Fibroblast of skin of abdomen (primary cell): ENCODE results near the gene CDK3. TPM values are rescaled to one million over a fixed set of nuclear protein-coding genes. Genes with fewer than 3 reads are reported as not detected.
A peak's percentile ranks its signal among the peaks of the same experiment; 100 is the strongest.
"Not testable (repeated sequence)": the region's sequence is repeated elsewhere in the genome, so short reads cannot be mapped to it uniquely, and the experiment has no call there.

ENCODE experiments used
- DNase-seq: peaks from one replicate; pipeline ENCODE4 v3.0.0-alpha.2; 2013
- polyA plus RNA-seq, 2 experiments: library from polyadenylated mRNA; unstranded; fragments of 120-200 nt; gene quantifications; one replicate each; pipeline ENCODE4 v1.2.1, GENCODE V29; 2013; ENCODE audit not compliant: insufficient read length in 2 of 2

CDK3 gene
- polyA plus RNA-seq (2013, experiment 1 of 2; ENCODE audit: insufficient read length), result 3.9 TPM
- 5.5 TPM for polyA plus RNA-seq (2013, experiment 2 of 2; ENCODE audit: insufficient read length)

DNA sequence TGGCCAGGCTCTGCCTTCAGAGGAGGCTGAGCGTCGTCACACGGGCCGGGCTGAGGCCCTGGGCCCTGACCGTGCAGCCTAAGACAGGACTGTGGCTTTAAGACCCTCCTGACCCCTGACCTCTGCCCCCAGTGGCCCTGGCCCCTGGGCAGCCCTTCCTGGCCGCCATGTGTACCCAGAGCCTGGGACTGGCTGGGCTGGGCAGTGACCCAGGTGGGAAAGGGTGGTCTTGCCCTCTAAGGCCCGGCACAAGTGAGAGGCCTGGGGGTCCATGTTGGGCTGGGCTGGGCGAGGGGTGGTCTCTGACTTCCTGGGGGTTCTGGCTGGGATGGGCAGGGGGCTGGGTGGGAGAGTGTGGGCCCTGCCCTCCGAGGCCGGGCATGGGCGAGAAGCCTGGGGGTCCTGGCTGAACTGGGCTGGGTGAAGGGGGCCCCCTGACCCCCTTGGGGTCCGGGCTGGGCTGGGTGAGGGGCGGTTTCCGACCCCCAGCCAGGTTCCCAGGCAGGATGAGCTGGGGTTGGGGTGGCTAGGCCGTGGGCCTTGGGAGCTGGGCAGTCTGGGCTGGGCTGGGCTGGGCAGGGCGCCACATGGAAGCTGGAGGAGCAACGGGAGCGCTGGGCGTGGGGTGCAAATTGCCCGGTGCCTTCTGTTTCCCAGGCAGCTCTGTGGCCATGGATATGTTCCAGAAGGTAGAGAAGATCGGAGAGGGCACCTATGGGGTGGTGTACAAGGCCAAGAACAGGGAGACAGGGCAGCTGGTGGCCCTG lies at the start of gene CDK3:
Gene CDK3, plus strand, starts transcription at position 101 of the 767 bp plus-strand sequence. Its CDS starts 571 bp downstream, at position 672.
- DNase-seq, result no peak

DNA sequence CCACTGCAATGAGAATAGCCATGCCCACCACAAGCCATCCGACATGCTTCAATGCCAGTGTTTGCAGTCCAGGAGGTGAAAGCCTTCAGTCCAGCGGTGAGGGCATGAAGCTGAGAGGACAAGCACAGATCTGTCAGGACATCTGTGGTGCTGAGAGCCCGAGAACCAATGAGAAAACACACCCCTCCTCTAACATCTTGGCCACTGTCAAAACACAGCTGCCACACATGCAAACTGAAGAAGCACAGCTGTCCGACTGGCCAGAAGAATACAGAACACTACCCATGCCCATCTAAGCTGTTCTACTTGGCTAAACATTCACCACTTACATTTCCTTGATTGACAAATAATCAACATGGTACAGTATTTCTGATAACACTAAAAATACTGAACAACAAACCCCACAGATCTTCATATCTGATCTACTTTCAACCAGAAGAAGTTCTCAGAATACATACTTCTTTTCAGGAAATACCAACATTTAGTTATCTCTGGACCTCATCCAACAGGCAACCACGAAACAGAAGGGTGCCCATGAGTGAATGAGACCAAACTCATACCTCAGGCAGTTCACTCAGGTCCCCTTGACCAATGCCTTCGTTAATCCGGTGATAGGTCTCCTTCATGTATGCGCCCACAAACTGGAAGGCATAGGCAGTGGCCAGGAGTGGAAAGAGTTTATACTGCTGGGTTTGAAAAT lies 49.6 kb upstream of the CDK3 start:
- DNase-seq, result peak; percentile 12

DNA sequence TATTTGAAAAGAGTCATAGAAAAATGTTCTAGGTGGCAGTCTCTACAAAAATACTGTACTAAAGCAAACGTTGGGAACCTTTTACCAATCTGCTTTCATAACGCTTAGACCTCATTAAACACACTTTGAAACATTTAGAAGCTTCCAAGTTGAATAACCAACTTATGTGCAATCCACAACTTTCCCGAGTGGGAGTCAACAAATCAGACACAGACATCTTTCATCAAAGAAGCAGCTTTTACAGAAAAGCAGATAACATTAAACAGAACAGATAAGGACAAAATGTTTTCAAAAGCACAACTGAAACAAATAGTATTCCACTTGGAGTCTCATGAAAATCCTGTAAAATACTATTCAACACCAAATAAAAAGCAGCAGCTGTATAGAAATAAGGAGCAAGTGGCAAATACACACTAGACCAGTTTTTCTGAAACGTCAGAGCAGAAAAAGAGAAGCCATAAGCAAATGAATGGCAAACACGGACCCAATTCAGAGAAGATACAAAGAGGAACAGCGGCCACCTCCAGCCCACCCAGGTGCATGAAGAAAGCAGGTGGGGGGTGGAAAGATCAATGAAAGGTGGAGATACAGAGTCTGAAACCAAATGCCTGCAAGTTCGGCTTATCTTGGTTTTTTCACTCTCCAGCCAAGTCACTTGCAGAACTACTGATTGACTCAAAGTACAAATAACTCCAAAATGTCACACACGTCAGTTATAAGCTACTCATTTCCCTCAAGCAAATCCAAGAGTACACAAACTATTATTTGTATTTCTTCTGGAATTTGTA lies 41.4 kb upstream of the CDK3 start:
- DNase-seq, result no peak

DNA sequence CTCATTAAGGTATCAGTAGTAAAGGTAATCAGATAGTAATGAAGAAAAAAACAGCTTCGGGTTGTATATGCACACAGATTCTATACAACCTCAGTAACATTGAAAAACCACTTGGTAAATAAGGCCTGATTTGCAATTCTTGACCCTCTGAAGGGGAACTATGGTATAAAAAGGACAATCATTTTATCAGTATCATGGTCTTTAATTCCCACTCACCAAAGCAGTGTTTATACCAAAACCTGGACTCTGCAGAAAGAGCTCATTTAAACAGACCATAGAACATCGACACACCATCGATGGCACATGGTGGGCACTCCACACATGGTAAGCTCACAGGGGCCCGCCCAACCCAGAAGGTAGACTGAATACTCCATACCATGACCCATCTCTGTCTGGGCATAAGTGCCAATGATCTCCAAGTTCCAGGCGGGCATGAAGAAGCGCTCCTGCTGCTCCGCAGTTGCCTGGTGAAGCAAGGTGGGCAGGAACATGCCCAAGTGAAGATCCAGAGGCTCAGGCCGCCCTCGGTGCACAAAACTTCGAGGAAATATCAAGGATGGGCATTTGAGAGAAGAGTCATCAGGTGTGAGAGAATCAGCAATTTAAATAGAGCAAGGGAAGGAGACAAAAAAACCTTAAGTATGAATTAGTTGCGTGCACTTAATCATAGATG lies 40.7 kb upstream of the CDK3 start:
- no peak for DNase-seq

DNA sequence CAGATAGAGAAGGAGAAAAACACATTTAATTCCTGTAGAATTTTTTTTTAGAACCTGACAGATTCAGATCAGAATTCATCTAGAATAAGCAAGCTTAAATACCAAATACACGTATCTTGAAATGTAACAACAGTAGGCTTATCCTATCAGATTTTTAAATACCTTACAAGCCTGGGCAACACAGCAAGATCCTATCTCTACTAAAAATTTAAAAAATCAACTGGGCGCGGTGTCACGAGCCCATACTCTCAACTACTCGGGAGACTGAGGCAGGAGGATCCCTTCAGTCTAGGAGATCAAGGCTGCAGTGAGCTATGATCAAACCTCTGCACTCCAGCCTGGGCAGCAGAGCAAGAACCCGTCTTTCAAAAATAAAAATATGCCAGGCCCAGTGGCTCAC lies 35.2 kb upstream of the CDK3 start:
- DNase-seq, result no peak

DNA sequence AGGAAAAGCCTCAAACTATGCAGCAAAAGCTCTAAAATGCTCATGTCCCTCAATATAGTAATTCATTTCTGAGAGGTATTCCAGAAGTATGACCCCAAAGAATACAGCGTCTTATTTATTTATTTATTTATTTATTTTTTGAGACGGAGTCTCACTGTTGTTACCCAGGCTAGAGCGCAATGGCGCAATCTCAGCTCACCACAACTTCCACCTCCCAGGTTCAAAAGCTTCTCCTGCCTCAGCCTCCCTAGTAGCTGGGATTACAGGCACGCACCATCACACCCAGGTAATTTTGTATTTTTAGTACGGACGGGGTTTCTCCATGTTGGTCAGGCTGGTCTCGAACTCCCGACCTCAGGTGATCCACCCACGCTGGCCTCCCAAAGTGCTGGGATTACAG lies 31.6 kb upstream of the CDK3 start:
- not testable (repeated sequence) for DNase-seq

DNA sequence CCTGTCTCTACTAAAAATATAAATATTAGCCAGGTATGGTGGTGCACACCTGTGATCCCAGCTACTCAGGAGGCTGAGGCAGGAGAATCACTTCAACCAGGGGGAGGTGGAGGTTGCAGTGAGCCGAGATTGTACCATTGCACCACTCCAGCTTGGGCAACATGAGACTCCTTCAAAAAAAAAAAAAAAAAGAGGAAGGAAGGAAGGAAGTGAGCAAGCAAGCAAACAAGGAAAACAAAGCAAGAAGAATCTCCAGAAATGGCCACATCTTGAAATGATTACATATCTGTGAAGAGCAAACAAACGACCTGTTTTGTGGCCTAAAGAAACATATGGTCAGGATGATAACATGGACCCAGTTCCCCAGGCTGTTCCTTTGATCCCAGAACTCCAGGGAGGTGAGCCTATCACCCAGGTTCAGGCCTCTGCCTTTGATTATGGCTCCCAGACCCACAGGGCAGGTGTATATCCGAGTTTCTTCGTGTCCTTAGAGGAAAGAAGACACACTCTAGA lies 30.6 kb upstream of the CDK3 start:
- DNase-seq, result peak; percentile 10

DNA sequence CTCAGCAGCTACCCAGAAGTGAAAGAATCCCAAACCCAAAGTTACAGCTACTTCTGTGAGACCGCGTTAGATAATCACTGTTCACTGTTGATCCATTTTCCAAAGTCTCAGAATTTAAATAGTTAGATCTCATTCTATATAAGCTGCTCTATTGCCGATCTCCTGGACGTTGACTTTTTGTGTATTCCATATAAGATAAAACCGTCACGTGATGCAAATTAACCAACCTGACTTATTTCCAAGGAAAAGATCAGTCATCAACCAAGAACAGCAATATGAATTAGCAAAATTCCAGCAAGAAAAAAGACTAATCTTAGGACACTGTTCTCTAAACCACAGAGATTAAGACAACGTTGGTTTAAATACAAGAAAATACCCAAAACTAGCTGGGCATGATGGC lies 30.0 kb upstream of the CDK3 start:
- DNase-seq, result no peak

DNA sequence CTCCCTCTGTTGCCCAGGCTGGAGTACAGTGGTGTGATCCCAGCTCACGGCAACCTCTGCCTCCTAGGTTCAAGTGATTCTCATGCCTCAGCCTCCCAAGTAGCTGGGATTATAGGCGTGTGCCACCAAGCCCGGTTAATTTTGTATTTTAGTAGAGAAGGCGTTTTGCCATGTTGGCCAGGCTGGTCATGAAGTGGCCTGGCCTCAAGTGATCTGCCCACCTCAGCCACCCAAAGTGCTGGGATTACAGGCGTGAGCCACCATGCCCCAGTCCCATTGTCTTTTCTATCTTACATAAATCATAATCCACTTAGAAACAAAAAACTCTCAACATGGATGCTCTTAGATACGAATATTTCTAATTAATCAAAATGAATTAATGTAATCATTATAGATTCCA lies 25.5 kb upstream of the CDK3 start:
- DNase-seq, result not testable (repeated sequence)

DNA sequence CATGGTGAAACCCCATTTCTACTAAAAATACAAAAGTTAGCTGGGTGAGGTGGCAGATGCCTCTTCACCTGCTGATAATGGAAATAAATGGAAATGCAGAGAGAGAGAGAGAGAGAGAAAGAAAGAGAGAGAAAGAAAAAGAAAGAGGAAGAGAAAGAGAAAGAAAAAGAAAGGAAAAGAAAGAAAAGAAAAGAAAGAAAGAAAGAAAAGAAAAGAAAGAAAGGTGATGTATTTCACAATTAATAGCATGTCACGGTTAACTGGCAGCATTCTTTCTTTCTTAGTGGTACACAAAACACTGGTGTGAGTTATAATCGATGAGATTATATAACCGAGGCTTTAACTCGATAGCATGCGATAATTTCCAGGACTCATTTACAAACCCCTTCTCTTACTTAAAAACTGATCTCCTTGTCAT lies 24.9 kb upstream of the CDK3 start:
- no peak for DNase-seq

DNA sequence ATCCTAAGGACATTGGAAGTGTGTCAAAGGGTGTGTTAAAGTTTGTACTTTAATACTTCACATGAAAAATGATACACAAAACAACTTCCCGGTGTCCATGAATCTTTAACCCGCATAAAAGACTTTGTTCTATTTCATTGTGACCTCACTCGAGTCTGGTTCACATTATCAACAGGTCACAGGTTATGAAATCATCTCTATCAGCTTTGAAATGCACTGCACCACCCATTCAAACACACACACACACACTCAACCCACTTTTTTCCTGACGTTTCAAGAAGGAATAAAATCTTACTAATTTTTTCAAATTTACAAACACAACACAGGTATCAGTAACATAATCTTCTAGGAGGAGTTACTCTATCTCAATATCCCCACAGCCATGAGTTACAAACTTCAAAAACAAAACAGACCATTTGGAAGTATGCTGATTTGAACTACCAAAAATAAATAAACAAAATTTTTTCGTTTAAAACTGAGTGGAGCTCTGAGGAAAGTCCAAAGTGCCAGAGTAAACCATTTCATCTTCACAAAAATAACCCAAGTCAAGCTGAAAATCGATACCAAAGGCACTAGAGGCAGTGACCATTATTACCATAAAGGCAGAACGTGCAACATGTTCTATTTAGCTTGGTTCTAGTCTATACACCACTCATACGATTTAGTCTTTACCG lies 24.3 kb upstream of the CDK3 start:
- DNase-seq, result no peak

DNA sequence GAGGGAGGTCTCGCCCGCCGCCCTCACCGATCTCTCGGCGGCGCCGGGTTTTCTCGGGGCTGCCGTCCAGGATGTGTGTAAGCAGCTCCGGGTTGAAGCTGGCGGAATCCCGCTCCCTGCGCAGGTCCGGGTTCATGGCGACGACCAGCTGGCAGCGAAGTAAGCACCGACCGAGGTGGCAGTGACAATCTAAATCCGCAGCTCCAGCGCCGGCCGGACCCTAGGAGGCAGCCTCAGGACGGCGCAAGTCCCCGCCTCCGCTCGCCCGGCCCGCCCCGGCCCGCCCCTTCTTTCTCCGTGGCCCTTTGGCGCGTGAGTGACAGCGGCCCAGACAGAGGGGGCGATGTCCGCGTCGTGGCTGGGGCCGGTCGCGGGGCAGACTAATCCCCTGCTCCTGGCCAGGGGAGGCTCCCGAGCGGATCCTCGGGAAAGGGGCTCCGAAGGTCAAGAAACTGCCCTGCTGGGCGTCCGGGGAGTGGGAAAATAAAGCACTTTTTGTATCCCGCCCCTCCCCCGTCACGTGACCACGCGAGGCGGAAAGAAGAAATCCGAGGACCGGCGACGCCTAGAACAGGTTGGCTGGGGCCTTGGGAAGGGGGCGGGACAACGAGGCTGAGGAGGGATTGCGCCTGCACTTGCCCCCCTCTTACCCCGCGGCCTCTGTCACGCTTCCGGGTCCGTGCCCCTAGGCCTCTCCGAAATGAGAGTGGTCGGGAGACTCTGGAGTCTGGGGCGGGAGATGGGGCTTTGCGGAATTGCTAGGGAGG lies 21.5 kb upstream of the CDK3 start, which contains the start of the genes ACOX1 and TEN1:
Gene ACOX1, minus strand, starts transcription at position 229 of the 767 bp plus-strand sequence. Its CDS starts 93 bp downstream, at position 136.
Gene TEN1, plus strand, starts transcription at position 303 of the 767 bp plus-strand sequence. CDS start 6,953 bp downstream, outside the sequence.
- peak; percentile 97 for DNase-seq

DNA sequence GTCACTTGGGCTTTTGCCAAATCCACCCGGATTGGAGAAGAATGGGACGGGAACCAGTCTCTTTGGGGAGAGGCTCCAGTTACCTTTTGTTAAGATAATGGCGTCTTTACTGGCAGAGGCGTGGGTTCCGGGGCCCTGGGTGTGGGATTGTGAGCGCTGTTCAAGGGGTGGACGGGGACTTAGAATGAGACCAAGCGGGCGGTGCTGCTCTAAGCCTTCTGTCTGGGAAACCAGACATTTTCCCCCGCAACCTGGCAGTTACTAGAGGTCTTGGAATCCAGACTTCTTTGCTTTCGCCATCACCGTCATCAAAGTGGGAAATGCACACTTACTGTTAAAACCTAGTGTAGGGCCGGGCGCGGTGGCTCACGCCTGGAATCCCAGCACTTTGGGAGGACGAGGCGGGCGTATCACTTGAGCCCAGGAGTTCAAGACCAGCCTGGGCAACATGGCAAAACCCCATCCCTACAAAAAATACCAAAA lies 20.9 kb upstream of the CDK3 start:
- DNase-seq, result peak; percentile 74

DNA sequence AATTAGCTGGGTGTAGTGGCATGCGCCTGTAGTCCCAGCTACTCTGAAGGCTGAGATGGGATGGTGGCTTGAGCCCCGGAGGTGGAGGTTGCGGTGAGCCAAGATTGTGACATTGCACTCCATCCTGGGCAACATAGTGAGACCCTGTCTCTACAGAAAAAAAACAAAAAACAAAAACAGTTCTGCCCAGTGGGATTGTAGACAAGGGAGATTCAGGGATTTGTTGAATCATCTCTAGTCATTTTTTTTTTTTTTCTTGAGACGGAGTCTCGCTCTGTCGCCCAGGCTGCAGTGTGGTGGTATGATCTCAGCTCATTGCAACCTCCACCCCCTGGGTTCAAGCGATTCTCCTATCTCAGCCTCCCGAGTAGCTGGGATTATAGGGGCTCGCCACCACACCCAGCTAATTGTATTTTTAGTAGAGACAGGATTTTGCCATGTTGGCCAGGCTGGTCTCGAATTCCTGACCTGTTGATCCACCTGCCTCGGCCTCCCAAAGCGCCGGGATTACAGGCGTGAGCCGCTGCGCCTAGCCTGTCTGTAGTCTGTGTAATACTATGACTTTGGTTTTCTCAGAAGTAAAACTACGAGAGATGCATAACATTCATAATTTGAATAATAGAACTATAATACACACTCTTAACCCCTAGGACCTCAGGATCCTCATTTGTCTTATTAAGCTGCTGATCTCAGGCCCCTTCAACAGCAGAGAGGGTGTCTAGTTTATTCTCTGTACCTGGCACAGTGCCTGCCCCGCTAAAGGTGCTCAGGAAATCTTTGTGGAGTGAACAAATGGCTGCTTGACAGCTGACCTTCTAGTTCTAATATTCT lies 20.3 kb upstream of the CDK3 start:
- DNase-seq, result peak; percentile 6

DNA sequence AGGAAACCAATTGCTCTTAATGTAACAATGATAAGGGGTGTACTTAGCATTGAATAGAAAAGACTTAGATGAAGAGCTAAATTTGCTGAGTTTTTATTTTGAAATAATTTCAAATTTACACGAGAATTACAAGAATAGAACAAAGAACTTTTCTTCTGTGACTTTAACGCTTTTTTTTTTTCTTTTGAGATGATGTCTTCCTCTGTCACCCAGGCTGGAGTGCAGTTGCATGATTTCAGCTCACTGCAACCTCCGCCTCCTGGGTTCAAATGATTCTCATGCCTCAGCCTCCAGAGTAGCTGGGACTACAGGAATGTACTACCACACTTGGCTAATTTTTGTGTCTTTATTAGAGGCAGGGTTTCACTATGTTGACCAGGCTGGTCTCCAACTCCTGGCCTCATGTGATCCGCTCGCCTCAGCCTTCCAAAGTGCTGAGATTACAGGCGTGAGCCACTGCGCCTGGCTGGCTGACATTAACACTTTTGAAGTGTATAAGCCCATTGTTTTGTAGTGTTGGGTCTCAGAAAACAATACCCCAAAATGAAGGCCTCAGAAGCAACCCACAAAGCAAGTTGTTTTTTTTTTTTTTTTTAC lies 19.5 kb upstream of the CDK3 start:
- no peak for DNase-seq

DNA sequence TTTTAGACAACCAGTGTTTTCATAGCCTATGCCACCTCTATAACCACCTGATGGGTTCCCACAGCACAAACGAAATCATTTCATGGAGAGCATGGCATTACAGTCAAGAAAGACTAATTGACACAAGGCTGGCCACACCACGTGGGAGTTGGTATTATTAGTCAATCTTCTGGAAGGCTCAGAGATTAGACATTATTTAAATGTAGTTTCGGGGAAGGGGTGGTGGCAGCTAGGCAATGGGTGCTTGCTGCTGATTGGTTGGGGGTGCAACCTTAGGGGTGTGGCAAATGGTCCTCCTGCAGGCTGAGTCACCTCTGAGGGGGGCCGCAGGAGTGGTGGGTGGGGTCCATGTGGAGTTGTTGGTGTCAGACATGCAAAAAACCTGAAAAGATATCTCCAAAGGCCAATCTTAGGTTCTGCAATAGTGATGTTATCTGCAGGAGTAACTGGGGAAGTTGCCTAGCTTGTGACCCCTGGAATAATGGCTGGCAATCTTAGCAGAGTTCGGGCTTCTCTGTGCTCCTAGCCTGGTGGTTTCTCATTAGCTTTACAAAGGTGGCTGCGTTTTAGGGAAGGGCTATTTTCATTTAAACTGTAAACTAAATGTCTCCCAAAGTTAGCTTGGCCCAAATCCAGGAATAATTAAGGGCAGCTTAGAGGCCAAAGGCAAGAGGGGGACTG lies 17.0 kb upstream of the CDK3 start:
- peak; percentile 12 for DNase-seq

DNA sequence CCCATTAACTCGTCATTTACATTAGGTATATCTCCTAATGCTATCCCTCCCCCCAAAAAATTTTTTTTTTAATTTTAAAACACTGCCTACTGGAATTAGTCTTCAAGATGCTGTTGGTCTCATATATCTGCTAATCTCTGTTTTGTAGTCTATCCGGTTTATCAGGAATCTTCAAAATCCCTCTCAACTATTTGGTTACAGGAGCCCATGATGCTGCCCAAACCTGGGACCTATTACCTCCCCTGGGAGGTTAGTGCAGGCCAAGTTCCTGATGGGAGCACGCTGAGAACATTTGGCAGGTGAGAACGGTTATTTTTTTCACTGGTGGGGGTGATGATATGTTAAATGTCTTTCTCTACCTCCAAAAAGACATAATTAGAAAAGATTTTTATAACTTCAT lies 14.7 kb upstream of the CDK3 start:
- DNase-seq, result no peak

DNA sequence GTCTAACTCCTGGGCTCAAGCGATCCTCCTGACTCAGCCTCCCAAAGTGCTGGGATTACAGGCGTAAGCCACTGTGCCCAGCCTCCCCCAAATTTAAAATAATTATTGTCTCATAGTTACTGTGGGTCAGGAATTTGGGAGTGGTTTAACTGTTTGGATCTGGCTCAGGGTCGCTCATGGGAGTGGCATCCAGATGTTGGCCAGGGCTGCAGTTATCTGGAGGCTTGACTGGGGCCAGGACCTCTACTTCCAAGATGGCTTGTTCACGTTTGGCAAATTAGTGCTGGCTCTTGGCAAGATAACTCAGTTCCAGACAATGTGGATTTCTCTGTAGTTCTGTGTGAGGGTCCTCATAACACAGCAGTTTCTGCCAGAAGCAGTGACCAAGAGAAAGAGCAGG lies 13.6 kb upstream of the CDK3 start:
- DNase-seq, result no peak
